NCI-H1417 (cell line): ENCODE results near the gene ZNF217.
"Not testable (repeated sequence)": the region's sequence is repeated elsewhere in the genome, so short reads cannot be mapped to it uniquely, and the experiment has no call there.

ENCODE experiments used
- DNase-seq, 3 experiments: peaks; one replicate each; lab custom pipeline; 2025; lab: John Stamatoyannopoulos, UW

Gene ZNF217

GRCh38 chr20:53568351-53568750 lies 25.3 kb downstream of the ZNF217 start:
- no peak for DNase-seq

DNA sequence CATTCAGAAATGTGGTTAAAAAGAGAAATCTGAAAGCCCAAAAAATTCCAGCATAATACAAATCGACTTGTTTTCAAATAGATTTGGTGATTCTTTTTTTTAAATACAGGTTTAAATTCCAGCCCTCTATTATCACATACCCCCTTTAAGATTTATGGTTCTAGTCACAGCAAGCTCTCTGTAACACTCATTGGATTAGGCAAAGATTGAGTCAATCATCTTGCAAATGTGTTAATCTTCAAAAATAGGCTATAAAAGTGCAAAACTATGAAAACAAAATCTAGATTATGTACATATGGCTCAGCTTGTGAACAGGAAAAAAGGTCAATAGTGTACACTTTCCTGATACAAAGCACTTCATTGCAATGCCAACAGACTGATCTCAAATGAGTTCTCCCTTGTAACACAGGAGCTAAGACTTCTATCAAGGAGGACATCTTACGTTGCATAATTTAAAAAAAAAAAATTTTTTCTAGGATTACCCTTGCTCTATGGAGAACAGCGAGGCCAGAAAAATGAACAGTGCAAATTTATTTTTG lies 26.2 kb downstream of the ZNF217 start:
- no peak for DNase-seq

- not testable (repeated sequence) for DNase-seq
Observed at GRCh38 chr20:53566623-53567022, 27.0 kb downstream of the ZNF217 start.

GRCh38 chr20:53565254-53565653 lies 28.4 kb downstream of the ZNF217 start:
- no peak for DNase-seq

- DNase-seq = not testable (repeated sequence)
Observed at GRCh38 chr20:53562104-53562764, 31.4 kb downstream of the ZNF217 start.

DNA sequence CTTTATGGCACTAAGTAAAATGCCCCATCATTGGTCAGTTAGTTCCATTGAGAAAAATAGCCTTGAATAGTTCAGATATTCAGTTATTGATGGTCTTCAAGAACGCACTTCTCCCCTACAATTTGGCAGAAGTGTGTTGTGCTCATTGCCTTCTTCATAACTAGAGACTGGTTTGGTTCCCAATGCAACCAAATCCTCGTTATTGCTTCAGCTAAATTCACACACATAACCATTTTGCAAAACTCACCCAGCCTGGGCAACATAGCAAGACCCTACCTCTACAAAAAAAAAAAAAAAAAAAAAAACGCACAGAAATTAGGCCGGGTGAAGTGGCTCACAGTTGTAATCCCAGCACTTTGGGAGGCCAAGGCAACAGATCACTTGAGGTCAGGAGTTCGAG lies 32.1 kb downstream of the ZNF217 start:
- no peak for DNase-seq

GRCh38 chr20:53559816-53560215 lies 33.8 kb downstream of the ZNF217 start:
- DNase-seq = no peak

GRCh38 chr20:53557130-53557529 lies 36.5 kb downstream of the ZNF217 start:
- no peak for DNase-seq

GRCh38 chr20:53556267-53556897 lies 37.3 kb downstream of the ZNF217 start:
- no peak for DNase-seq

GRCh38 chr20:53555816-53556215 lies 37.8 kb downstream of the ZNF217 start:
- no peak for DNase-seq

GRCh38 chr20:53555081-53555480 lies 38.6 kb downstream of the ZNF217 start:
- DNase-seq = no peak

GRCh38 chr20:53552572-53552893 lies 41.1 kb downstream of the ZNF217 start:
- not testable (repeated sequence) for DNase-seq

GRCh38 chr20:53551719-53552571 lies 41.7 kb downstream of the ZNF217 start:
- not testable (repeated sequence) for DNase-seq

DNA sequence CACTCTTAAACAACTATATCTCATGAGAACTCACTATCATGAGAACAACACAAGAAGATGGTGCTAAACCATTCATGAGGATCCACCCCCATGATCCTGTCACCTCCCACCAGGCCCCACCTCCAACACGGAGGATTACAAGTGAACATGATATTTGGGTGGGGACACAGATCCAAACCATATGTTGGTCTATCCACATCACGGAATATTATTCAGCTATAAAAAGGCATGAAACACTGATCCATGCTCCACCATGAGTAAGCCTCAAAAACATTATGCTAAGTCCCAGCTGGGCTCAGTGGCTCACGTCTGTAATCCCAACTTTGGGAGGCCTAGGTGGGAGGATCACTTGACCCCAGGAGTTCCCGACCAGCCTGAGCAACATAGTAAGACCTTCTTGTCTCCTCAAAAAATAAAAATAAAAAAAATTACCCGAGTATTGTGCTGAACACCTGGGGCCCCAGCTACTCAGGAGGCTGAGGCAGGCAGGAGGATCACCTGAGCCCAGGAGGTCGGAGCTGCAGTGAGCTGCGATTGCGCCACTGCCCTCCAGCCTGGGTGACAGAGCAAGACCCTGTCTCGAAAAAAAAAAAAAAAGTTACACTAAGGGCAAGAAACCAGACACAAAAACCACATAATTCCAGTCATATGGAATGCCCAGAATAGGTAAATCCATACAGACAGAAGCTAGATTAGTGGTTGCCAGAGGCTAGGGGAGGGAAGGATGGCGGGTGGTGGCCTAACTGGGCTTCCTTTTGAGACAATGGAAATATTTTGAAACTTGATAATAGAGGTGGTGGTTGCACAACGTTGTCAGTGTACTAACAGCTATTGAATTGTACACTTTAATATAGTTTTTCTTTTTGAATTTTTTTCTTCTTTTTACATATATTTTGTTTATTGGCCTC lies 43.1 kb downstream of the ZNF217 start:
- no peak for DNase-seq

DNA sequence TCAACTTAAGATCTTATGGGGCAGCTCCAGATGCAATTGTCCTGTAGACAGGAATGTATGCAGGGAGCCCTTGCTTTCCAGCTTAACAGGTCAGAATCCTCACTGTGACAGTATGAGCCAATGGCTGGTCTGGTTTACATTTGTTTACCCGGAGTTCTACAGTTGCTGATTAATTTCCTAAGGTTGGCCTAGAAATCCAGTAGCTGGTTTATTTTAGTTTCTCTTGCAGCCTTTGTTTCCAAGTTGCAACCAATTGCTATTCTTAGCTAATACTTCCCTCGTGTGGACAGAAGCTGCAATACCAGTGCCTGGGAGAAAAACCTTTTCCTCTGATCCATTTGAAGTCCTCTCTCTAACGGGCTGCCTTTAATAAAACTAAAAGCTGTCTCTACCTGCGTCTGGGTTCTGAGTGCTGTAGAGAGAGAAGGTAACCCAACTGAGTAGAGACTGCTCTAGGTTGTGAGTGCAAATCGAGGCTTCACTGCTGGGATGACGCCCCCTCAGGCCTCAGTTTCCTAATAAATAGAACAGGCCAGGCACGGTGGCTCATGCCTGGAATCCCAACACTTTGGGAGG lies 45.9 kb downstream of the ZNF217 start:
- DNase-seq = peak; percentile 45 to 79 (median 66)

GRCh38 chr20:53539516-53539915 lies 54.1 kb downstream of the ZNF217 start:
- DNase-seq = no peak

DNA sequence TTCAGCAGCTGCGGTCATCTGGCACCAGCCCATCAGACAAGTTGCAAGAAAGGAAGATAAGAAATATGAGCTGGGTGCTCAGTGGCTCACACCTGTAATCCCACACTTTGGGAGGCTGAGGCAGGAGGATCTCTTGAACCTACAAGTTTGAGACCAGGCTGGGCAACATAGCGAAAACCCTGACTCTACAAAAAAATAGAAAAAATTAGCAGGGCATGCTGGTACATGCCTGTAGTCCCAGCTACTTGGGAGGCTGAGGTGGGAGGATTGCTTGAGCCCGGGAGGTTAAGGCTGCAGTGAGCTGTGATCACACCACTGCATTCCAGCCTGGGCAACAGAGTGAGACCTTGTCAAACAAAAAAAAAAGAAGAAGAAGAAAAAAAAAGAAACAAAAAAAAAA lies 57.3 kb downstream of the ZNF217 start:
- DNase-seq = not testable (repeated sequence)

- DNase-seq = no peak
Observed at GRCh38 chr20:53535878-53536277, 57.8 kb downstream of the ZNF217 start.

GRCh38 chr20:53534037-53534436 lies 59.6 kb downstream of the ZNF217 start:
- DNase-seq = no peak

DNA sequence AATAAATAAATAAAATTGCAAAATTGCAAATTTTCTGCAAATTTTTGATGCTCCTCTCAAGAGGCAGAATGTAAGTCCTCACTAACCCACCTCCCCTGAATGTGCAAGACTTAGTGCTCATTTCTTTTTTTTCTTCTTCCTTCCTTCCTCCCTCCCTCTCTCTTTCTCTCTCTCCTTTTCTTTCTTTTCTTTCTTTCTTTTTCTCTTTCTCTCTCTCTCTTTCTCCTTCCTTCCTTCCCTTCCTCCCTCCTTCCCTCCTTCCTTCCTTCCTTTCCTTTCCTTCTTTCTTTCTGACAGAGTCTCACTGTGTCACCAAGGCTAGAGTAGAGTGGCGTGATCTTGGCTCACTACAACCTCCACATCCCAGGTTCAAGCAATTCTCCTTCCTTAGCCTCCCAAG lies 60.1 kb downstream of the ZNF217 start:
- no peak for DNase-seq

DNA sequence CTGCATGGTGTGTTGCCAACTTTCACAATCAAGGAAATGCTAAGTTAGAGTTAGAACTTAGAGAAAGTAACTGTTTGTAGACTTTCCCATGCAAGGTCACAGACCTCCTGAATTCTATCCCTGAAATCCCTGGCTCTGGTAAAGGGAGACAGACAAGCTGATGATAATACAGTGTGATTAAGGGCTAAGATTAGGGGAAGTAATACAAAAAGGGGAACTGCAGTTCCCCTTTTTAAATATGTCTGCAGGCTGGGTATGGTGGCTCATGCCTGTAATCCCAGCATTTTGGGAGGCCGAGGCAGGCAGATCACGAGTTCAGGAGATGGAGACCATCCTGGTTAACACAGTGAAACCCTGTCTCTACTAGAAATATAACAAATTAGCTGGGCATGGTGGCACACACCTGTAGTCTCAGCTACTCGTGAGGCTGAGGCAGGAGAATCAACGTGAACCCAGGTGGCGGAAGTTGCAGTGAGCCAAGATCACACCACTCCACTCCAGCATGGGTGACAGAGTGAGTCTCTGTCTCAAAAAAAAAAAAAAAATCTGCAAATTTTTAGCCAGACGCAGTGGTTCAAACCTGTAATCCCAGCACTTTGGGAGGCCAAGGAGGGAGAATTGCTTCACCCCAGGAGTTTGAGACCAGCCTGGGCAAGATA lies 60.9 kb downstream of the ZNF217 start:
- not testable (repeated sequence) for DNase-seq
